Loucy (cell line): ENCODE results near the gene SLC39A11.
A peak's percentile ranks its signal among the peaks of the same experiment; 100 is the strongest.

Experiments used
- H2AFZ ChIP-seq: fragments of 200-600 bp; sonication (generic); 2 replicates; pipeline ENCODE4 v1.6.0; 2016; ENCODE audit warnings: antibody characterized with exemption, mild to moderate bottlenecking, low read length, moderate library complexity
- H3F3A ChIP-seq: fragments of 200-600 bp; 2 replicates; pipeline ENCODE4 v1.6.0; 2016; ENCODE audit warnings: antibody characterized with exemption, low read depth, mild to moderate bottlenecking
- H3K27me3 ChIP-seq: fragments of 200-600 bp; sonication (generic); 2 replicates; pipeline ENCODE4 v1.6.1; 2014; ENCODE audit warnings: low read length, mild to moderate bottlenecking; ENCODE audit not compliant: insufficient read depth, poor library complexity, severe bottlenecking
- H3K36me3 ChIP-seq: fragments of 200-600 bp; sonication (generic); 2 replicates; pipeline ENCODE4 v1.6.1; 2016; ENCODE audit warnings: low read length; ENCODE audit not compliant: insufficient read depth
- H3K4me1 ChIP-seq: fragments of 200-600 bp; sonication (generic); 2 replicates; pipeline ENCODE4 v1.5.1; 2014; ENCODE audit warnings: low read length, mild to moderate bottlenecking; ENCODE audit not compliant: insufficient read depth, poor library complexity, severe bottlenecking
- H3K4me2 ChIP-seq: fragments of 200-600 bp; sonication (generic); 2 replicates; pipeline ENCODE4 v1.6.0; 2014; ENCODE audit warnings: antibody characterized with exemption, low read length, low read depth, mild to moderate bottlenecking; ENCODE audit not compliant: poor library complexity, severe bottlenecking
- H3K4me3 ChIP-seq: fragments of 200-600 bp; sonication (generic); 2 replicates; pipeline ENCODE4 v1.5.1; 2014; ENCODE audit warnings: low read length, mild to moderate bottlenecking, mixed read lengths; ENCODE audit not compliant: poor library complexity, severe bottlenecking
- H3K79me2 ChIP-seq: fragments of 200-600 bp; sonication (generic); 2 replicates; pipeline ENCODE4 v1.6.1; 2014; ENCODE audit warnings: low read length; ENCODE audit not compliant: insufficient read depth
- H3K9ac ChIP-seq: fragments of 200-600 bp; sonication (generic); 2 replicates; pipeline ENCODE4 v1.6.0; 2014; ENCODE audit warnings: mild to moderate bottlenecking, low read depth, low read length, moderate library complexity; ENCODE audit not compliant: poor library complexity, severe bottlenecking
- H3K9me2 ChIP-seq: fragments of 200-600 bp; sonication (generic); replicated peaks from 2 replicates; pipeline ENCODE4 v1.6.1; 2016; ENCODE audit warnings: low read depth, low read length, mixed read lengths
- H3K9me3 ChIP-seq: fragments of 200-600 bp; sonication (generic); 2 replicates; pipeline ENCODE4 v1.6.1; 2014; ENCODE audit warnings: mild to moderate bottlenecking, antibody characterized with exemption, low read length, low read depth; ENCODE audit not compliant: insufficient read depth
- H4K20me1 ChIP-seq: fragments of 200-600 bp; sonication (generic); 2 replicates; pipeline ENCODE4 v1.6.0; 2014; ENCODE audit warnings: antibody characterized with exemption, low read length, mild to moderate bottlenecking; ENCODE audit not compliant: insufficient read depth, poor library complexity, severe bottlenecking
- CTCF ChIP-seq: fragments of 200-600 bp; sonication (generic); conservative IDR thresholded peaks from 2 replicates; pipeline ENCODE4 v1.5.1; 2014; ENCODE audit warnings: mild to moderate bottlenecking, antibody characterized with exemption, low read length
- EZH2phosphoT487 ChIP-seq: fragments of 200-600 bp; IDR thresholded peaks from 2 replicates; pipeline ENCODE4 v1.6.1; 2018; ENCODE audit warnings: antibody characterized with exemption, mild to moderate bottlenecking, moderate library complexity, borderline replicate concordance

SLC39A11 gene

GRCh38 chr17:72617557-72617956, 474.9 kb downstream of the SLC39A11 start:
- H3K4me1 ChIP-seq, result peaks cover 10% of the 10 kb centered on the region
- no peaks in the 10 kb centered on the region for H3K79me2 ChIP-seq
- TF ChIP-seq EZH2phosphoT487 (no peak), CTCF (no peak)
- no peaks in the 10 kb centered on the region for H4K20me1 ChIP-seq
- no peaks in the 10 kb centered on the region for H3K9me3 ChIP-seq
- H3K36me3 ChIP-seq, result no peaks in the 10 kb centered on the region
- no peak overlapping the region for H3K9ac ChIP-seq
- no peaks in the 10 kb centered on the region for H3K27me3 ChIP-seq
- H3K4me2 ChIP-seq, result peak overlapping the region; percentile 62
- H3K4me3 ChIP-seq, result peak overlapping the region; percentile 42
- H3F3A ChIP-seq, result no peaks in the 10 kb centered on the region
- peak overlapping the region; percentile 79; the same call in 1 of the 2 replicates for H2AFZ ChIP-seq
- H3K9me2 ChIP-seq, result no peaks in the 10 kb centered on the region

GRCh38 chr17:72616447-72616846, 476.0 kb downstream of the SLC39A11 start:
- H3K9me3 ChIP-seq, result no peaks in the 10 kb centered on the region

GRCh38 chr17:72615627-72615991, 476.9 kb downstream of the SLC39A11 start:
- Histone ChIP-seq H3K9me2 (no peaks in the 10 kb centered on the region), H3K4me1 (peaks cover 10% of the 10 kb centered on the region), H3K9ac (no peak overlapping the region), H3K9me3 (no peaks in the 10 kb centered on the region), H2AFZ (no peak overlapping the region), H4K20me1 (no peaks in the 10 kb centered on the region), H3K36me3 (no peaks in the 10 kb centered on the region), H3F3A (no peaks in the 10 kb centered on the region), H3K79me2 (no peaks in the 10 kb centered on the region), H3K4me3 (no peak overlapping the region), H3K27me3 (no peaks in the 10 kb centered on the region), H3K4me2 (no peak overlapping the region)
- TF ChIP-seq CTCF (no peak), EZH2phosphoT487 (no peak)

More at GRCh38 chr17:72616447-72616846, 476.0 kb downstream of the SLC39A11 start:
- H3K79me2 ChIP-seq, result no peaks in the 10 kb centered on the region
- no peaks in the 10 kb centered on the region for H3F3A ChIP-seq
- no peak overlapping the region for H3K9ac ChIP-seq
- no peak for TF ChIP-seq CTCF
- TF ChIP-seq EZH2phosphoT487, result no peak
- H3K9me2 ChIP-seq, result no peaks in the 10 kb centered on the region
- H3K4me1 ChIP-seq, result peaks cover 10% of the 10 kb centered on the region
- no peaks in the 10 kb centered on the region for H4K20me1 ChIP-seq
- H3K4me3 ChIP-seq, result no peak overlapping the region
- no peaks in the 10 kb centered on the region for H3K36me3 ChIP-seq
- H2AFZ ChIP-seq, result no peak overlapping the region
- H3K27me3 ChIP-seq, result no peaks in the 10 kb centered on the region
- no peak overlapping the region for H3K4me2 ChIP-seq
